ENCODE results near the gene CTNND2.

The CTNND2 gene

DNA sequence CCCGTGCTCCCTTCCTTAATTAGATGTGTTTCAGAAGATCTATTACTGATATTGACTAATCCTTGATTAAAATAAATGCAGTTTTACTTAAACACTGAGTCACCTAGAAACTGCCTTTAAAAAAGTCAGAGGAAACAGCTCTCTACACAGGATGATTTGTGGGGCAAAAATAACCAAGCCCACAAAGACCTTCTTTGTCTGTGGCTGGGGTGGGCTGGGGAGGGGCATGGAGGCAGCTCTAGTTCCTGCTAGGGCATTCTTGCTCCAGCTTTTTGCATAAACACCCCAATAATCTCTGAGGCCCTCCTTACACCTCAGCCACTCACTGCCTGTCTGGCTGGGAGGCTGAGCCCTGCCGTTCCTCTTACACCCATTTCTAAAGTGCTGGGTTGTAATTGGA lies 915.6 kb downstream of the CTNND2 start:
- 0 out of 2 replicates have a peak overlapping the region, but pooled peaks have one; percentile 67 for H2AFZ ChIP-seq (ENCODE audit: low read depth)
- H3K4me2 ChIP-seq, result no peak overlapping the region

DNA sequence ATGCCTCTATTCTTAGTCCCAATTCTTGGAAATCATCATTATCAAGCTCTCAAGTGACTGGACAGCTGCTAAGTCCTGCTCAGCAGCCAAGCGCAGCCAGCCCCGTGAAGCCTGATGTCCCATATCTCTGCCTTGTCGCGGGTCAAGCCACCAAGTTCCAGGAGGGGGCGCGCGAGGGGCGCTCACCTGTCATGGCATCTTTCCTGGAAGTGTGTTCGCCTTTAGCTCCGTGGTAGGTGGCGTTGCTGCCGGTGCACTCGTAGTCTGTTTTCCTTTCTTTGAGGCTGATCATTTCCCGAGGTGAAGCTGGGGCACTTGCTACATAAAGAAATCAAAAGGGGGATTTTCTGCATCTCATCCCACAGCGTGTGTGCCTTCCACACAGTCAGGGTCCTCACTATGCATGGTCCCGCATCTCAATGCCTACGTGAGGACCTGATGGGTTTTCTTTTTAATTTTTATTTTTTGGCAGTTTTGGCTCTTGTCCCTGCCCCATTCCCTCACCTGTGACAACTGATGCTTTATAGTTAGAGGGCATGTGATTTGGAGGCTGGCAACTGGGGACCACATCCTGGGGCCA lies 916.2 kb downstream of the CTNND2 start:
- Histone ChIP-seq H3K79me2 (ENCODE audit: insufficient read depth, low read depth) (no peaks in the 10 kb centered on the region), H3K9ac (no peak overlapping the region), H3K4me1 (ENCODE audit: low read depth, poor library complexity, severe bottlenecking) (peaks cover 5% of the 10 kb centered on the region), H3K4me2 (peak overlapping the region; percentile 26), H3K4me3 (IDR thresholded peaks at IDR 0.05; ENCODE audit: insufficient read depth, low read depth, low read length) (no peak overlapping the region), H4K20me1 (ENCODE audit: insufficient read depth) (no peaks in the 10 kb centered on the region), H3K27ac (no peak overlapping the region), H2AFZ (ENCODE audit: low read depth) (peak overlapping the region; percentile 67), H3K27me3 (ENCODE audit: insufficient read depth, low read depth) (no peaks in the 10 kb centered on the region), H3K36me3 (ENCODE audit: insufficient read depth) (no peaks in the 10 kb centered on the region)
- TF ChIP-seq CTCF (conservative IDR thresholded peaks at IDR 0.05; ENCODE audit: low read depth, low read length), result peak; percentile 96

More for the DNA sequence above, 915.6 kb downstream of the CTNND2 start:
- TF ChIP-seq CTCF (conservative IDR thresholded peaks at IDR 0.05; ENCODE audit: low read depth, low read length), result no peak
- Histone ChIP-seq H3K27ac (no peak overlapping the region), H3K79me2 (ENCODE audit: insufficient read depth, low read depth) (no peaks in the 10 kb centered on the region), H4K20me1 (ENCODE audit: insufficient read depth) (no peaks in the 10 kb centered on the region), H3K27me3 (ENCODE audit: insufficient read depth, low read depth) (no peaks in the 10 kb centered on the region), H3K36me3 (ENCODE audit: insufficient read depth) (no peaks in the 10 kb centered on the region), H3K4me1 (ENCODE audit: low read depth, poor library complexity, severe bottlenecking) (peaks cover 5% of the 10 kb centered on the region), H3K4me3 (IDR thresholded peaks at IDR 0.05; ENCODE audit: insufficient read depth, low read depth, low read length) (no peak overlapping the region), H3K9ac (no peak overlapping the region)

- no peak overlapping the region for H3K27ac ChIP-seq
- TF ChIP-seq CTCF (conservative IDR thresholded peaks at IDR 0.05; ENCODE audit: low read depth, low read length), result no peak
- H3K27me3 ChIP-seq (ENCODE audit: insufficient read depth, low read depth), result no peaks in the 10 kb centered on the region
- no peaks in the 10 kb centered on the region for H3K79me2 ChIP-seq (ENCODE audit: insufficient read depth, low read depth)
- H3K4me1 ChIP-seq (ENCODE audit: low read depth, poor library complexity, severe bottlenecking), result peaks cover 5% of the 10 kb centered on the region
- peak overlapping the region; percentile 67 for H2AFZ ChIP-seq (ENCODE audit: low read depth)
- H4K20me1 ChIP-seq (ENCODE audit: insufficient read depth), result no peaks in the 10 kb centered on the region
- no peak overlapping the region for H3K4me3 ChIP-seq (IDR thresholded peaks at IDR 0.05; ENCODE audit: insufficient read depth, low read depth, low read length)
- H3K4me2 ChIP-seq, result peak overlapping the region; percentile 26; the same call in 1 of the 2 replicates
- H3K9ac ChIP-seq, result no peak overlapping the region
- H3K36me3 ChIP-seq (ENCODE audit: insufficient read depth), result no peaks in the 10 kb centered on the region
These were observed 916.8 kb downstream of the CTNND2 start for GRCh38 chr5:10987276-10987924.

DNA sequence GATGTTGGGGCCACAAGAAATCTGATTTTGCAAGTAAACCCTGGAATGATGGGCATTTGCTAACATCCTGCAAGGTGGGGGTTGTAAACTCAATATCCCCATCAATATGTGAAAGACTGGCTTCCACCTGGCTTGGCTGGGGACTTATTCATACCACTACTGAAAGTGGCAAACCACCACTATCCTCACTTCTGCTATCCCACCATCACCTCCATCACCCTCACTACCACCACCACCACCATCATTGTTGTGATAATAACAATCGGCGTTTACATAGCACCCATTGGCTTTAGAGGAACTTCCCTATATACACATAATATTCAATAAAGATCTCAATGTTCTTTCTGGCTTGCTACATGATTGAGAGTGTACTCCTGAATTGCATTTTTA lies 918.5 kb downstream of the CTNND2 start:
- peaks cover 5% of the 10 kb centered on the region for H3K4me1 ChIP-seq (ENCODE audit: low read depth, poor library complexity, severe bottlenecking)
- no peaks in the 10 kb centered on the region for H3K79me2 ChIP-seq (ENCODE audit: insufficient read depth, low read depth)
- no peak overlapping the region for H3K27ac ChIP-seq
- H4K20me1 ChIP-seq (ENCODE audit: insufficient read depth), result no peaks in the 10 kb centered on the region
- no peak overlapping the region for H3K9ac ChIP-seq
- no peak overlapping the region for H2AFZ ChIP-seq (ENCODE audit: low read depth)
- no peak overlapping the region for H3K4me2 ChIP-seq
- TF ChIP-seq CTCF (conservative IDR thresholded peaks at IDR 0.05; ENCODE audit: low read depth, low read length), result no peak
- H3K27me3 ChIP-seq (ENCODE audit: insufficient read depth, low read depth), result no peaks in the 10 kb centered on the region
- H3K36me3 ChIP-seq (ENCODE audit: insufficient read depth), result no peaks in the 10 kb centered on the region
- H3K4me3 ChIP-seq (IDR thresholded peaks at IDR 0.05; ENCODE audit: insufficient read depth, low read depth, low read length), result no peak overlapping the region

Measured in KMS-11 (cell line).